HG03469 (cell line): ENCODE results near the gene ACSS1.

ENCODE experiments used
- ATAC-seq: cut with Tn5 transposase; IDR thresholded peaks from one replicate; pipeline ENCODE4 v1.9.1; 2021; ENCODE audit warnings: mild to moderate bottlenecking, moderate library complexity, moderate number of reproducible peaks; ENCODE audit not compliant: unreplicated experiment

ACSS1 gene

GRCh38 chr20:25079171-25079570, 21.2 kb upstream of the ACSS1 start:
- ATAC-seq, result no peak

DNA sequence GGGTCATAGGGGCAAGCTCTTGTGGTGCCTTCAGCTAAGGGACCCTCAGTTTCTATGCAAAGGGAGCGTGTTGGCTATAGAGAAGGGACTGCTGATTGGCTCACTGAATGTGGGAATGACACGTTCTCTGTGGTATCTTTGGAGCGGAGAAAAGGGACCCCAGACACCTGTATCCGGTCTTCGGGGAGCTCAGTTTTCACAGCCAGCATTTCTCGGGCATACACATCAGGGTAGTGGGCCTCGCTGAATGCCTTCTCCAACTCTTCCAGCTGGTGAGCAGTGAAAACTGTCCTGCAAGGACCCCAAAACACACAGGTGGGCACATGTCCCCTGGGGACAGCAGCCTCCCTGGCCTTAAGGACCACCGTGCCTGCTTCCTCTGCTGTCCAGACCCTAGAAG, 20.7 kb upstream of the ACSS1 start:
- ATAC-seq, result no peak

- no peak for ATAC-seq
Observed at GRCh38 chr20:25077610-25078169, 19.8 kb upstream of the ACSS1 start.

DNA sequence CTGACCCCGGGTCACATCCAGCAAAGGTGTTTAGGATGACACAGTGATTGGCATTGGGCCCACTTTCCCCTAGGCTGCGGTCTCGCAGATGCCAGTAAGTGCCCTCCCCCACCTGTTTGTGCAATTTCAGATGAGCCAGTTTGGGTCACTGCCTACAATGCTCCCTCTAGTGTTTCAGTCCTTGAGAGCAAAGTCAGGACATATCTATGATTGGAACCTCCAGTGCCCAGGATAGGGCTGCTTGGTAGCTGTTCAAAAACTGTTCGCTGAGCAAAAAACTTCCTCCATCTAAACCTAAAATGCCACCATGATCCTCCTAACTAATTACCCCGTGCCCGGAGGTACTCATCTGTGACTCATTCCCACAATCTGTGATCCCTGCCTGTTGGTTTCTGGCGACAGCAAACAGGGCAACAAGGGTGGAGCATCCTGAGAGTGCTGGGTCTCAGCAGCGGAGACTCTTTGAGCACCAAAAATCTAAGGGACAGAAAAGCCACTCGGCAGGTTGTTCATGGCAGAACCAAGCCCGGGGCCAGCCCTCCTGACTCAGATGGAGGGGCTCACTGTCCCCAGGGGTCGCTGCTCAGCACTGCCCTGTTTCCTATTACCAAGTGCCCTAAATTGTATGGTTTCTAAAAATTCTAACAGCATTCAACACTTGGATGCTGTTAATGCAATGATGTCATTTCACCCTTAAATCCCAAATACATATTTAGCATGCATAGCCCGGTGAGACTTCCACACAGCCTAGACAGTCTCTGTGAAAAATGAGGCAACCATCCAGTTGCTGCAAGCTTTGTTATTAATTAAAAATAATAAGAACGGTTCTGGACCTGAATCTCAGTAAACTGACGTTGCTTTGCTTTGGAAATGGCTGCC, 19.0 kb upstream of the ACSS1 start:
- ATAC-seq, result no peak

- no peak for ATAC-seq
Observed at GRCh38 chr20:25076201-25076600, 18.3 kb upstream of the ACSS1 start.

GRCh38 chr20:25073544-25073943, 15.6 kb upstream of the ACSS1 start:
- no peak for ATAC-seq

- no peak for ATAC-seq
Observed at GRCh38 chr20:25072226-25072811, 14.4 kb upstream of the ACSS1 start.

DNA sequence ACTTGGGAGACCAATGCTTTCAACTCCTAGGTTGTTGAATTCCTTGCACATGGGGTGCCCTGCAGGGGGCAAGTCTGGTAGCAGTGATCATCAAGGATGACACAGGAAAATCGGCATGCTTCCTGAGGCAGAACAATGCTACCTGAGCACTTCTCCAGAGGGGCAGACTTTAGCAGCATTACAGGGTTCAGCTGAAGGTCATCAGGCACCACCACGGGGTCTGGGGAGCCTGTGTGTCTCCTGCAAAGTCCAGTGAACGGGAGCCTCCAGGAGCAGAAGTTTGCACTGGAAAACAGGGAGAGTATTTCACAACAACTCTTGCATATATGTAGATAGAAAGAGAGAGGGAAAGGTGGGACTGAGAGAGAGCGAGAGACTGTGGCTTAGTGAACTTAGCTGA, 13.8 kb upstream of the ACSS1 start:
- ATAC-seq, result no peak

GRCh38 chr20:25070821-25071473, 13.0 kb upstream of the ACSS1 start:
- no peak for ATAC-seq

DNA sequence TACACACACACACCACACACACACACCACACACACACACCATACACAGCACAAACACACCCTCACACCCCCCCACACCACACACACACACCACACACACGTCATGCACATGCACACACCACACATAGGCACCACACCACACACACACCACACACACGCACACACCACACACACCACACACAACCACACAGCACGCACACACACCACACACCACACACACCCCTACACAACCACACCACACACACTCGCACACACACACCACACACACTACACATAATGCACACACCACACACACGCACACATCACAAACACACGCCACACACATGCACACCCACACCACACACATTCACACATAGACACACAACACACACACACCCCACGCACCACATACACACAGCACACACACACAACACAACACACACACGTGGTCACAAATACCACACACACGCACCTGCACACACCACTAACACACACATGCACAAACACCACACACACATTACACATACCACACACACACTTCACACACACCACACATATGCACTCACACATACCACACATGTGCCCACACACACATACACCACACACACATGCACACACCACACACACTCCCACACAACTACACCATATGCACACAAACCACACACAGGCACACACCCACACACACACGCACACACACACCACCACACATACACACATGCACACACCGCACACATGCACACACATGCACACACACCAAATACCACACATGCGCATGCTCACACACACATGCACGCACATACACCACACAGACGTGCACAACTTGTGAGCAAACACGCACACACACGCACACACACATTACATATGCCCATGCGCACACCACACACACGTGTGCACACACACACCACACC, 9.4 kb upstream of the ACSS1 start:
- no peak for ATAC-seq

DNA sequence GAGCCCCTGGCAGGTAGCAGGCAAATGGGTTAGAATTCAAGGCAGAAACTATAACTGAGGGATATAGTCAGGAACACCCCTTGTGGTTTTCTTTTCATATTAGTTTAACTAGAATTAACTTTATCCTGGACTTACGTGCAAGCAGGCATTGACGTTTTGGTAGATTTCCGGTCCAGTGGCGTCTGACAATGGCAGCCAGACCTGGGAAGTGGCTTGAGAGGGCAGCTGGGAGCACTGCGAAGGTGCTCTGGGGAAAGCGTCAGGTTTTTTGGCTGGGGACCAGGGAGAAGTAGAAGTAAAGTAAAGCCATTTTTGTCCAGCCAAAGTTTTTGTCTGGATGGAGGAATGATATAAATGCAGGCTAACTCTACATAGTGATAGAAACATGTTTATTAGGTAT, 8.4 kb upstream of the ACSS1 start:
- no peak for ATAC-seq

GRCh38 chr20:25065625-25066338, 7.8 kb upstream of the ACSS1 start:
- ATAC-seq, result no peak

- no peak for ATAC-seq
Observed at GRCh38 chr20:25065072-25065624, 7.2 kb upstream of the ACSS1 start.

- no peak for ATAC-seq
Observed at GRCh38 chr20:25064561-25065071, 6.7 kb upstream of the ACSS1 start.

DNA sequence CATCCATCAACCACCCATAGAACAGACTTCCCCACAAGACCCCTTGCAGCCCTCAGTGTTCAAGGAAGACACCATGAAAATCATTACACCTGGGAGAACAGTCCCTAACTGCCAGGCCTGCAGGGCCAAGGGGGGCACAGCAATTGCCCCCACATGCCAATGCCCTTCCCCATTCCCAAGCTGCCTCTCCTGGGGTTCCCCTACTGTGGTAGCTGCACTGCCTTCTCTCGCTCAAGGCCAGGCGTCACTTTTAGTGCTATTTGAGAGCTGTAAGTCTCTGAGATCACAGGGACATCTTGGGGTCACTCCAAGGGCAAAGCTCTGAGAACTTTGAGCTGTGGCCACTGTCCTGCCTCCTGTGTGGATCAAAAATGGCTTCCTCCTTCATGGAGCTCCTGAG, 6.0 kb upstream of the ACSS1 start:
- no peak for ATAC-seq

GRCh38 chr20:25063546-25063945, 5.6 kb upstream of the ACSS1 start:
- no peak for ATAC-seq

DNA sequence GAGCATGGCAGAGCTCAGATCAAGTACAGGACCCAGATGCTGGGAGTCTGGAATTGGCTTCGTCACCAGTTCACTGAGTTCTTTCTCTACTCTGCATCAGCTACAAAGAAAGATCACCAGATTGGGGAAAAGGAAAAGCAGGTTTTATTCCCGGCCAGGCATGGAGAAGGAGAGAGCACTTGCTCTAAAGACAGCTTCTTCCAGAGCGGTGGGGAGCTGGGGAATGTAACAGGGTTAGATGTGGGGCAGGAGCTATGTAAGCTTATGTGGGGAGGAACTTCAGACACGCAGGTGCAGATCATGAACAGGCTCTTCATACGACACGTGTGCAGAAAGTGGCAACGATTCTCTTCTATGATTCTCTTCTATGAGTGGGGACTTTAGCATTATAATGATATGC, 4.9 kb upstream of the ACSS1 start:
- ATAC-seq, result no peak

GRCh38 chr20:25061821-25062530, 4.0 kb upstream of the ACSS1 start:
- ATAC-seq, result no peak
